ENCODE measurements around the gene MYO3B. TPM values are rescaled to one million over a fixed set of nuclear protein-coding genes. Genes with fewer than 3 reads are reported as not detected.

Gene MYO3B
- total RNA-seq, 1 experiment from 2014 or later, result 0.50 TPM

DNA sequence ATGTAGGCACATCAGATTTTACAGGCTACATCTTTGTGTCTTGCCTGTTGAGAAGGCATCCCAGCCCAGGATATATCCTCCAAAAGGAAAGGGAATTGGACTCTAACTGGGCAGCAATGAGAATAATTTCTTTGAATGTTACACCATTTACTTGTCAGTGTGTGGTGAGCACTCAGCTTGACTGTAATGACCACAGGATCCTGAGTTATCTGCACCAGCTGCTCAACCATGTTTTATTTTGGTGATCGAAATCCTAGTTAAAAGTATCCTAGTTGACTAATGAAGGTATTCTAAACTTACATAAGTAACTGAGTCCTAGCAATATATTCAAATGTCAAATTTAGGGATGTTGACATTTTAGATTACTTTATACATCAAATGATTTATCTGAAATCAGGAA is 123.0 kb downstream of the MYO3B start (continued):
- TF ChIP-seq, protein P1, sequence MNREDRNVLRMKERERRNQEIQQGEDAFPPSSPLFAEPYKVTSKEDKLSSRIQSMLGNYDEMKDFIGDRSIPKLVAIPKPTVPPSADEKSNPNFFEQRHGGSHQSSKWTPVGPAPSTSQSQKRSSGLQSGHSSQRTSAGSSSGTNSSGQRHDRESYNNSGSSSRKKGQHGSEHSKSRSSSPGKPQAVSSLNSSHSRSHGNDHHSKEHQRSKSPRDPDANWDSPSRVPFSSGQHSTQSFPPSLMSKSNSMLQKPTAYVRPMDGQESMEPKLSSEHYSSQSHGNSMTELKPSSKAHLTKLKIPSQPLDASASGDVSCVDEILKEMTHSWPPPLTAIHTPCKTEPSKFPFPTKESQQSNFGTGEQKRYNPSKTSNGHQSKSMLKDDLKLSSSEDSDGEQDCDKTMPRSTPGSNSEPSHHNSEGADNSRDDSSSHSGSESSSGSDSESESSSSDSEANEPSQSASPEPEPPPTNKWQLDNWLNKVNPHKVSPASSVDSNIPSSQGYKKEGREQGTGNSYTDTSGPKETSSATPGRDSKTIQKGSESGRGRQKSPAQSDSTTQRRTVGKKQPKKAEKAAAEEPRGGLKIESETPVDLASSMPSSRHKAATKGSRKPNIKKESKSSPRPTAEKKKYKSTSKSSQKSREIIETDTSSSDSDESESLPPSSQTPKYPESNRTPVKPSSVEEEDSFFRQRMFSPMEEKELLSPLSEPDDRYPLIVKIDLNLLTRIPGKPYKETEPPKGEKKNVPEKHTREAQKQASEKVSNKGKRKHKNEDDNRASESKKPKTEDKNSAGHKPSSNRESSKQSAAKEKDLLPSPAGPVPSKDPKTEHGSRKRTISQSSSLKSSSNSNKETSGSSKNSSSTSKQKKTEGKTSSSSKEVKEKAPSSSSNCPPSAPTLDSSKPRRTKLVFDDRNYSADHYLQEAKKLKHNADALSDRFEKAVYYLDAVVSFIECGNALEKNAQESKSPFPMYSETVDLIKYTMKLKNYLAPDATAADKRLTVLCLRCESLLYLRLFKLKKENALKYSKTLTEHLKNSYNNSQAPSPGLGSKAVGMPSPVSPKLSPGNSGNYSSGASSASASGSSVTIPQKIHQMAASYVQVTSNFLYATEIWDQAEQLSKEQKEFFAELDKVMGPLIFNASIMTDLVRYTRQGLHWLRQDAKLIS (CRISPR knock-in tag; IDR thresholded peaks at IDR 0.05; ENCODE audit: borderline replicate concordance), result no peak
- TF ChIP-seq CREM (CRISPR knock-in tag; IDR thresholded peaks at IDR 0.05), result no peak
- no peak for TF ChIP-seq IRF2 (CRISPR knock-in tag; IDR thresholded peaks at IDR 0.05; ENCODE audit: borderline replicate concordance, low read depth)
- TF ChIP-seq, protein P2, sequence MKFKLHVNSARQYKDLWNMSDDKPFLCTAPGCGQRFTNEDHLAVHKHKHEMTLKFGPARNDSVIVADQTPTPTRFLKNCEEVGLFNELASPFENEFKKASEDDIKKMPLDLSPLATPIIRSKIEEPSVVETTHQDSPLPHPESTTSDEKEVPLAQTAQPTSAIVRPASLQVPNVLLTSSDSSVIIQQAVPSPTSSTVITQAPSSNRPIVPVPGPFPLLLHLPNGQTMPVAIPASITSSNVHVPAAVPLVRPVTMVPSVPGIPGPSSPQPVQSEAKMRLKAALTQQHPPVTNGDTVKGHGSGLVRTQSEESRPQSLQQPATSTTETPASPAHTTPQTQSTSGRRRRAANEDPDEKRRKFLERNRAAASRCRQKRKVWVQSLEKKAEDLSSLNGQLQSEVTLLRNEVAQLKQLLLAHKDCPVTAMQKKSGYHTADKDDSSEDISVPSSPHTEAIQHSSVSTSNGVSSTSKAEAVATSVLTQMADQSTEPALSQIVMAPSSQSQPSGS (CRISPR knock-in tag; IDR thresholded peaks at IDR 0.05; ENCODE audit: borderline replicate concordance, low read depth), result no peak
- TF ChIP-seq MXD4 (CRISPR knock-in tag; IDR thresholded peaks at IDR 0.05; ENCODE audit: borderline replicate concordance), result no peak
- TF ChIP-seq ELF4 (CRISPR knock-in tag; IDR thresholded peaks at IDR 0.05; ENCODE audit: low read depth), result no peak
- TF ChIP-seq, protein P3, sequence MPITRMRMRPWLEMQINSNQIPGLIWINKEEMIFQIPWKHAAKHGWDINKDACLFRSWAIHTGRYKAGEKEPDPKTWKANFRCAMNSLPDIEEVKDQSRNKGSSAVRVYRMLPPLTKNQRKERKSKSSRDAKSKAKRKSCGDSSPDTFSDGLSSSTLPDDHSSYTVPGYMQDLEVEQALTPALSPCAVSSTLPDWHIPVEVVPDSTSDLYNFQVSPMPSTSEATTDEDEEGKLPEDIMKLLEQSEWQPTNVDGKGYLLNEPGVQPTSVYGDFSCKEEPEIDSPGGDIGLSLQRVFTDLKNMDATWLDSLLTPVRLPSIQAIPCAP (CRISPR knock-in tag; IDR thresholded peaks at IDR 0.05), result no peak
- TF ChIP-seq NR2C2 (CRISPR knock-in tag; IDR thresholded peaks at IDR 0.05), result no peak

DNA sequence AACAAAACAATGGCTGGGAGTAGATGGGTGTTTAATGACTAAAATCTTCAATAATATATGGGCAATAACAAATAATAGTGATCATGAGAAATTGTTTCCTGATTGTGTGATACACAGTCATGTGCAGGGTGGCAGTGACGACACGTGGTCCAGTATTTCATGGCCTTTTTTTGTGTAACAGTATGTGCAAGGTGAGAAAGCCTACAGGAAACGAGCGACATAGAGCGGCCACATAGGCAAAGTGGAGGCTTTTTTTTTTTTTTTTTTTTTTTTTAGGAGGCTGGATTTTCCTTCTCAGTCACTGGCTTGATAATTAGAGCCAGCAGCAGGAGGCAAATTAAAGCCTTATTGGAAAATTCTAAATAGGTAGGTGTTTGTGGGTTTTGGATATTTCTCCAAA is 123.7 kb downstream of the MYO3B start:
- Mint-ChIP-seq H3K36me3 (no peaks in the 10 kb centered on the region), H3K27me3 (ENCODE audit: low read depth) (no peaks in the 10 kb centered on the region), H3K4me1 (peaks cover 6% of the 10 kb centered on the region; the same call in 1 of the 2 replicates), H3K4me3 (no peak overlapping the region), H3K9me3 (no peaks in the 10 kb centered on the region), H3K27ac (no peak overlapping the region)
- ATAC-seq (no peak), DNase-seq (ENCODE audit: low spot score) (no peak)
- ChIA-PET POLR2A (no interaction called here), CTCF (no interaction called here)
- TF ChIP-seq ZNF121 (CRISPR knock-in tag; IDR thresholded peaks at IDR 0.05), result no peak
- TF ChIP-seq, protein P4, sequence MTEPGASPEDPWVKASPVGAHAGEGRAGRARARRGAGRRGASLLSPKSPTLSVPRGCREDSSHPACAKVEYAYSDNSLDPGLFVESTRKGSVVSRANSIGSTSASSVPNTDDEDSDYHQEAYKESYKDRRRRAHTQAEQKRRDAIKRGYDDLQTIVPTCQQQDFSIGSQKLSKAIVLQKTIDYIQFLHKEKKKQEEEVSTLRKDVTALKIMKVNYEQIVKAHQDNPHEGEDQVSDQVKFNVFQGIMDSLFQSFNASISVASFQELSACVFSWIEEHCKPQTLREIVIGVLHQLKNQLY (CRISPR knock-in tag; IDR thresholded peaks at IDR 0.05), result no peak
- TF ChIP-seq RELA (CRISPR knock-in tag; IDR thresholded peaks at IDR 0.05; ENCODE audit: borderline replicate concordance), result no peak
- no peak for TF ChIP-seq HMGA2 (CRISPR knock-in tag; IDR thresholded peaks at IDR 0.05)
- TF ChIP-seq, protein P5, sequence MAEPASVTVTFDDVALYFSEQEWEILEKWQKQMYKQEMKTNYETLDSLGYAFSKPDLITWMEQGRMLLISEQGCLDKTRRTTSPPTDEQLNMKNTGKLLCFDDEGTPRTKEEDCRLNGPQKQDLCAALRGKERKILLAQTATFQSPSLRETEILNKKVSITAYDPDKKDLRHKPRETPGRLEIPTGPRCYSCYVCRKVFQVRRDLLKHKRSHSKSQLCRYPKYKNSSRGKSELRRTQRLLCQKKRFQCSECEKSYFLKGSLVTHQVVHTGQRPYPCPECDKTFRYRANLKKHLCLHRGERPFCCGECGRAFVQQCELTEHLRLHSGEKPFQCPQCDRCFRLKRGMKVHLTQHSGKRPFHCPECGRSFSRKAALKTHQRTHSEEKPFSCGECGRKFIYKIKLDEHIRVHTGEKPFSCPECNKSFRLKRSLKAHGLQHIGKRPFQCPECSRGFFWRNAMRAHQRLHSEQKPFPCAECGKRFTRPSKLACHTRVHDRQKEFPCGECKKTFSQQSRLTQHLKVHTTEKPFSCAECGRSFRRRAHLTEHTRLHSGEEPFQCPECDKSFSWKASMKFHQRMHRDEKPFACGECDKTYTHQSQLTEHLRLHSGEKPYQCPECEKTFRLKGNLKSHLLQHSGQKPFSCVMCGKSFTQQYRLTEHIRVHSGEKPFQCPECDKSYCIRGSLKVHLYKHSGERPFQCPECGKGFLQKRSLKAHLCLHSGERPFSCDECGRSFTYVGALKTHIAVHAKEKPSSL (CRISPR knock-in tag; conservative IDR thresholded peaks at IDR 0.05), result no peak
- TF ChIP-seq CBFB (CRISPR knock-in tag; IDR thresholded peaks at IDR 0.05; ENCODE audit: low read depth), result no peak
- TF ChIP-seq, protein P6, sequence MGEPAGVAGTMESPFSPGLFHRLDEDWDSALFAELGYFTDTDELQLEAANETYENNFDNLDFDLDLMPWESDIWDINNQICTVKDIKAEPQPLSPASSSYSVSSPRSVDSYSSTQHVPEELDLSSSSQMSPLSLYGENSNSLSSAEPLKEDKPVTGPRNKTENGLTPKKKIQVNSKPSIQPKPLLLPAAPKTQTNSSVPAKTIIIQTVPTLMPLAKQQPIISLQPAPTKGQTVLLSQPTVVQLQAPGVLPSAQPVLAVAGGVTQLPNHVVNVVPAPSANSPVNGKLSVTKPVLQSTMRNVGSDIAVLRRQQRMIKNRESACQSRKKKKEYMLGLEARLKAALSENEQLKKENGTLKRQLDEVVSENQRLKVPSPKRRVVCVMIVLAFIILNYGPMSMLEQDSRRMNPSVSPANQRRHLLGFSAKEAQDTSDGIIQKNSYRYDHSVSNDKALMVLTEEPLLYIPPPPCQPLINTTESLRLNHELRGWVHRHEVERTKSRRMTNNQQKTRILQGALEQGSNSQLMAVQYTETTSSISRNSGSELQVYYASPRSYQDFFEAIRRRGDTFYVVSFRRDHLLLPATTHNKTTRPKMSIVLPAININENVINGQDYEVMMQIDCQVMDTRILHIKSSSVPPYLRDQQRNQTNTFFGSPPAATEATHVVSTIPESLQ (CRISPR knock-in tag; IDR thresholded peaks at IDR 0.05), result no peak
- TF ChIP-seq, protein P7, sequence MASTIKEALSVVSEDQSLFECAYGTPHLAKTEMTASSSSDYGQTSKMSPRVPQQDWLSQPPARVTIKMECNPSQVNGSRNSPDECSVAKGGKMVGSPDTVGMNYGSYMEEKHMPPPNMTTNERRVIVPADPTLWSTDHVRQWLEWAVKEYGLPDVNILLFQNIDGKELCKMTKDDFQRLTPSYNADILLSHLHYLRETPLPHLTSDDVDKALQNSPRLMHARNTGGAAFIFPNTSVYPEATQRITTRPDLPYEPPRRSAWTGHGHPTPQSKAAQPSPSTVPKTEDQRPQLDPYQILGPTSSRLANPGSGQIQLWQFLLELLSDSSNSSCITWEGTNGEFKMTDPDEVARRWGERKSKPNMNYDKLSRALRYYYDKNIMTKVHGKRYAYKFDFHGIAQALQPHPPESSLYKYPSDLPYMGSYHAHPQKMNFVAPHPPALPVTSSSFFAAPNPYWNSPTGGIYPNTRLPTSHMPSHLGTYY (CRISPR knock-in tag; IDR thresholded peaks at IDR 0.05), result no peak
- TF ChIP-seq NR2C2 (CRISPR knock-in tag; IDR thresholded peaks at IDR 0.05), result no peak
- TF ChIP-seq, protein P8, sequence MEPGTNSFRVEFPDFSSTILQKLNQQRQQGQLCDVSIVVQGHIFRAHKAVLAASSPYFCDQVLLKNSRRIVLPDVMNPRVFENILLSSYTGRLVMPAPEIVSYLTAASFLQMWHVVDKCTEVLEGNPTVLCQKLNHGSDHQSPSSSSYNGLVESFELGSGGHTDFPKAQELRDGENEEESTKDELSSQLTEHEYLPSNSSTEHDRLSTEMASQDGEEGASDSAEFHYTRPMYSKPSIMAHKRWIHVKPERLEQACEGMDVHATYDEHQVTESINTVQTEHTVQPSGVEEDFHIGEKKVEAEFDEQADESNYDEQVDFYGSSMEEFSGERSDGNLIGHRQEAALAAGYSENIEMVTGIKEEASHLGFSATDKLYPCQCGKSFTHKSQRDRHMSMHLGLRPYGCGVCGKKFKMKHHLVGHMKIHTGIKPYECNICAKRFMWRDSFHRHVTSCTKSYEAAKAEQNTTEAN (CRISPR knock-in tag; IDR thresholded peaks at IDR 0.05), result no peak

Measured in WTC11 (cell line).